ENCODE measurements around the gene CNTN4. TPM values are rescaled to one million over a fixed set of nuclear protein-coding genes. Genes with fewer than 3 reads are reported as not detected.

The CNTN4 gene
- total RNA-seq, 1 experiment from 2014 or later, result 1.6 TPM

GRCh38 chr3:2706836-2707210, 608.2 kb downstream of the CNTN4 start:
- H3K36me3 Mint-ChIP-seq (ENCODE audit: insufficient read depth in 1 of 3, low read depth in 3 of 3), result no peaks in the 10 kb centered on the region

More at GRCh38 chr3:2706836-2707210, 608.2 kb downstream of the CNTN4 start:
- no peaks in the 10 kb centered on the region for H3K4me1 Mint-ChIP-seq
- H3K4me3 Mint-ChIP-seq, result no peak overlapping the region
- H3K27ac ChIP-seq (ENCODE audit: insufficient read length, low read depth, low read length), result no peak overlapping the region
- H4K20me1 ChIP-seq (ENCODE audit: control insufficient read depth, insufficient read depth, insufficient read length), result no peaks in the 10 kb centered on the region
- no peak for DNase-seq
- H3K9me3 Mint-ChIP-seq, result no peaks in the 10 kb centered on the region; a peak in 1 of 5 replicates
- H2BK12ac ChIP-seq (ENCODE audit: insufficient read length, low read depth, low read length), result no peak overlapping the region
- no peak overlapping the region for H3K56ac ChIP-seq (ENCODE audit: insufficient read length, low read depth, low read length)
- no peak overlapping the region for H3K23ac ChIP-seq (ENCODE audit: insufficient read length, low read depth, low read length)
- H4K91ac ChIP-seq (ENCODE audit: insufficient read length, low read depth, low read length), result no peak overlapping the region
- no peak overlapping the region for H3K27ac Mint-ChIP-seq
- H3K4me2 ChIP-seq (ENCODE audit: insufficient read depth, insufficient read length, low read length), result no peak overlapping the region
- H3K27me3 ChIP-seq (ENCODE audit: insufficient read depth, low read length), result no peaks in the 10 kb centered on the region
- no peak overlapping the region for H2AK5ac ChIP-seq (ENCODE audit: insufficient read length, low read length)
- H3K27me3 Mint-ChIP-seq (ENCODE audit: low read depth), result no peaks in the 10 kb centered on the region
- no peaks in the 10 kb centered on the region for H3K79me1 ChIP-seq (ENCODE audit: insufficient read depth, low read depth, low read length, poor library complexity, severe bottlenecking)
- no peak overlapping the region for H3K9ac ChIP-seq (ENCODE audit: extremely low read depth, insufficient read length, low read length)
- H3K4ac ChIP-seq (ENCODE audit: low read depth, low read length), result no peak overlapping the region
- H3K9me3 ChIP-seq (ENCODE audit: control insufficient read depth, low read depth, low read length), result no peaks in the 10 kb centered on the region
- no CpG with 5 or more reads among the region's 3 CpGs for WGBS (ENCODE audit: extremely low coverage, insufficient read length, low lambda C conversion rate)
- no peak overlapping the region for H2BK20ac ChIP-seq (ENCODE audit: low read depth, low read length, poor library complexity, severe bottlenecking)
- H2BK5ac ChIP-seq (ENCODE audit: insufficient read length, low read length), result no peak overlapping the region
- H2BK120ac ChIP-seq (ENCODE audit: low read depth, low read length, poor library complexity, severe bottlenecking), result no peak overlapping the region
- H3K23me2 ChIP-seq (ENCODE audit: insufficient read length, low read depth, low read length, poor library complexity, severe bottlenecking), result no peaks in the 10 kb centered on the region
- H2AFZ ChIP-seq (ENCODE audit: low read length), result no peak overlapping the region
- no peak overlapping the region for H3T11ph ChIP-seq (ENCODE audit: low read length)
- H3K79me2 ChIP-seq (ENCODE audit: insufficient read depth, low read length), result no peaks in the 10 kb centered on the region
- TF ChIP-seq CTCF (conservative IDR thresholded peaks at IDR 0.05), result no peak
- H4K8ac ChIP-seq (replicated peaks; ENCODE audit: insufficient read length, low read depth, low read length), result no peak overlapping the region
- H2BK15ac ChIP-seq (ENCODE audit: low read depth, low read length), result no peak overlapping the region
- no peaks in the 10 kb centered on the region for H3K4me1 ChIP-seq (ENCODE audit: insufficient read depth, low read length)
- H3K18ac ChIP-seq (ENCODE audit: insufficient read length, low read depth, low read length), result no peak overlapping the region
- H3K14ac ChIP-seq (ENCODE audit: insufficient read depth, low read length), result no peak overlapping the region
- H4K5ac ChIP-seq (ENCODE audit: insufficient read length, low read depth, low read length), result no peak overlapping the region

All from H9 (cell line).